T-helper 1 cell treated with Interleukin-12 subunit alpha and Interleukin-12 subunit beta and Interleukin-4 antibody, amounts not matched to agents 30 ng/mL and 1 ng/mL, for 36 hours (primary cell): Measurements from ENCODE around the gene CFAP73. TPM values are rescaled to one million over a fixed set of nuclear protein-coding genes. Genes with fewer than 3 reads are reported as not detected.
"Not testable (repeated sequence)": the region's sequence is repeated elsewhere in the genome, so short reads cannot be mapped to it uniquely, and the experiment has no call there.

ENCODE experiments used
- intact Hi-C: fragments of 100-400 bp; cut with micrococcal nuclease; formaldehyde crosslinking; loops from one replicate; pipeline ENCODE4 v1.15.1; 2024
- total RNA-seq: library from RNA; stranded (reverse); gene quantifications from 2 replicates; pipeline ENCODE4 v1.2.3, GENCODE V29; 2022

CFAP73 gene
- total RNA-seq, 1 donor from 2014 or later: 0.25 TPM

DNA sequence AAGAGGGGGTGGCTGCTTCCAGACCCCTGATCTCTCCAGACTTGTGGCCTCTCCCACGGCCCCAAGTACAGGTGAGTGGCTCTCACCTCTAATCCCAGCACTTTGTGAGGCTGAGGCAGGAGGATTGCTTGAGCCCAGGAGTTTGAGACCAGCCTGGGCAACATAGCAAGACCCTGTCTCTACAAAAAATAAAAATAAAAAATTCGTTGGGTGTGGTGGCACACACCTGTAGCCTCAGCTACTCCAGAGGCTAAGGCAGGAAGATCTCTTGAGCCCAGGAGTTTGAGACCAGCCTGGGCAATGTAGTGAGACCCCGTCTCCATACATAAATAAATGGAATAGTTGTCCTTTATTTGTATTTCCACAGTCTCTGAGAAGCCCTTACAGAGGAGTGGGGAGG, 7.8 kb upstream of the CFAP73 start:
- intact Hi-C loops: not testable (repeated sequence)

DNA sequence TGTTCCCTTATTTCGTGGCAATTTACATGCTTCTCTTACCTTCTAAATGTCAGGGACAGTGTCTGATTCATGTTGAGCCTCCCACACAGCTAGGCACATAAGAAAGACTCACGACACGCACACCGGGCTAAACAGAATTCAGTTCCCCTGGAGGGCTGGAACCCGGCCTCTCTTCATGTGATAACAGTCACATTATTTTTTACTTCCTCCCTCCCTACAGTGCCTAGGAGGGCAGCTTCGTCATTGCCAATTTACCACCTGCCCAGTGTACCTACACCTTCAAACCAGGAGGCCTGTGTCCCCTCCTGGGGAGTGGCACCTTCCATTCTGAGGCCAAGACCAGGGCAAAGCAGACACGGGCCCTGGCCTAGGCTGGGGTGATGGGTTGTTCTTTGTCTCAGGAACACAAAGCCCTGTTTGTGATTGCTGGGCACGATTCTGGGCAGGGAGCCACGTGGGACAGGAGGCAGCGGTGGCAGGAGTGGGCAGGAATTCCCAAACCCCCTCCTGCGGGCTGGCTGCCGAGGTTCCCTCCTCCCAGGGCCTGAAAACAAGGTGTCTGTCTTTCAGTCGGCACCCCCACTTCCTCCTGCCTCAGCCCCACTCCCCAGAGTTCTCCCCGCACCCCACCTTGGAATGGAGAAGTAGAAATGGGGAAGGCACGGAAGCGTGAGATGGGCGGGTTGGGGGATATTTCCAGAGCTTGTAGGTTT, 7.2 kb upstream of the CFAP73 start:
- intact Hi-C loops: no loop called here

DNA sequence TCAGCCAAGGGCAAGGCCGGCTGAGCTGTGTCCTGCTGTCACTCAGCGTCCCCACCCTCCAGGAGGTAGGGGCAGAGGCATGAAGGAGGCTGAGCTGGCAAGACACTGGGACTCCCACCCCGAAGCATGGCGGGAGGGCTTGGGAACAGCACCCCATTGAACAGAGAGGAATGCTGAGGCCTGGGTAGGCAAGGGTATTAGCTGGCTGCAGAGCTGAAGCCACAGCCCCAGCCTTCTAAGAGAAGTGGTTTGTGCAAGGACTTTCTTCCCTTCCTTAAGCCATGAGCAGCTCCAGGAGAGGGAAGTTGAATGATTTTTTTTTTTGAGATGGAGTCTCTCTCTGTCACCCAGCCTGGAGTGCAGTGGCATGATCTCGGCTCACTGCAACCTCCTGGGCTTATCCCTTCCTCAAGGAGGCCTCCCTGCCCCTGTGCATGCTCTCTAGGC, 6.6 kb upstream of the CFAP73 start:
- intact Hi-C loops: no loop called here

DNA sequence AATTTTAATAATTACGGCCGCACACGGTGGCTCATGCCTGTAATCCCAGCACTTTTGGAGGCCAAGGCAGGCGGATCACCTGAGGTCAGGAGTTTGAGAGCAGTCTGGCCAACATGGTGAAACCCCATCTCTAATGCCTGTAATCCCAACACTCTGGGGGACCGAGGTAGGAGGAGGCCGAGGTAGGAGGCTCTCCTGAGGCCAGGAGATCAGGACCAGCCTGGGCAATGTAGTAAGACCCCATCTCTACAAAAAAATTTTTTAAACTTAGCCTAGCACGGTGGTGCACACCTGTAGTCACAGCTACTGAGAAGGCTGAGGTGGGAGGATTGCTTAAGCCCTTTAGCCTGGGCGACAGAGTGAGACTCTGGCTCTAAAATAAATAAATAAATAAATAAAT, 5.6 kb upstream of the CFAP73 start:
- intact Hi-C loops: no loop called here

DNA sequence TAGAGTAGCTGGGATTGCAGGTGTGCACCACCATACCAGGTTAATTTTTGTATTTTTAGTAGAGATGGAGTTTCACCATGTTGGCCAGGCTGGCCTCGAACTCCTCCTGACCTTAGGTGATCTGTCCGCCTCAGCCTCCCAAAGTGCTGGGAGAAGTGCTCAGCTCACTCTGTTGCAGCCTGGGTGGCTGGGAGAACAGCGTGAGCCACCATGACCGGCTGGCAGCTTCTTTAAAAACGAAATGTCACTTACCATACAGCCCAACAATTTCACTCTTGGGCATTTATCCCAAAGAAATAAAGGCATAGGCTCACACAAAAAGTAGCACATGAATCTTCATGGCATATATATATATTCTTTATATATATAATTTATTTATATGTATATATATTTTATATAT, 4.7 kb upstream of the CFAP73 start:
- intact Hi-C loops: no loop called here

DNA sequence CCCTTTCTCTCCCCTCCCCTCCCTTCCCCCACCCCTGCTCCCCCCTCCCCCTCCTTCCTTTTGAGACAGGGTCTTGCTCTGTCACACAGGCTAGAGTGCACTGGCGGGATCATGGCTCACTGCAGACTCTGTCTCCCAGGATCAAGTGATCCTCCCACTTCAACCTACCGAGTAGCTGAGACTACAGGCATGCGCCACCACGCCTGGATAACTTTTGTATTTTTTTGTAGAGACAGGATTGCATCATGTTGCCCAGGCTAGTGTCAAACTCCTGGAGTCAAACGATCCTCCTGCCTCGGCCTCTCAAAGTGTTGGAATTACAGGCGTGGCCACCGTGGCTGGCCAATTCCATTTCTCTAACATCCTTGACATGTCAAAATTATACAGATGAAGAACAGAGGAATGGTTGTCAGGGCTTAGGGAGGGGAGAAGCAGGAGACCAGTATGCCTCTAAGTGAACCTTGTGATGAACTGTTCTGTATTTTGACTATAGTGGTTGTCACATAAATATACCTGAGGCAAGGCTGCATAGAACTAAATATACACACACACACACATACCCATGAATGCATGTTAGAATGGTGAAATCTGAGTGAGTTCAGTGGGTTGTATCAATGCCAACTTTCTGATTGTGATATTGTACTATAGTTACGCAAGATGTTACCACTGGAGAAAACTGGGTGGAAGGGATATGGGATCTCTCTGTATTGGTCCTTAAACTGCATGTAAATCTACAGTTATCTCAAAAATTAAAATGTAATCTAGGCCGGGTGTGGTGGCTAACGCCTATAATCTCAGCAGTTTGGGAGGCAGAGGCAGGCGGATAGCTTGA, 3.6 kb upstream of the CFAP73 start:
- intact Hi-C loops: no loop called here

DNA sequence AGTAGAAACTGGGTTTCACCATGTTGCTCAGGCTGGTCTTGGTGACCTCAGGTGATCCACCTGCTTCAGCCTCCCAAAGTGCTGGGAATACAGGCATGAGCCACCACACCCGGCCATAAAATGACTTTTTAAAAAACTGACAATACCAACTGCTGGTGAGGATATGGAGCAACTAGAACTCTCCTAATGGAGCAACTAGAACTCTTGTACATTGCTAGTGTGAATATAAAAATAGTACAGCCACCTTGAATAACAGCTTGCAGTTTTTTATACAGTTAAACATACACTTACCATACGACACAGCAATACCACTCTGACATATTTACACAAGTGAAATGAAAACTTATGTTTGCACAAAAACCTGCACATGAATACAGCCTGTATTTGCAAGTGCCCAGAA, 2.5 kb upstream of the CFAP73 start:
- intact Hi-C loops: no loop called here

DNA sequence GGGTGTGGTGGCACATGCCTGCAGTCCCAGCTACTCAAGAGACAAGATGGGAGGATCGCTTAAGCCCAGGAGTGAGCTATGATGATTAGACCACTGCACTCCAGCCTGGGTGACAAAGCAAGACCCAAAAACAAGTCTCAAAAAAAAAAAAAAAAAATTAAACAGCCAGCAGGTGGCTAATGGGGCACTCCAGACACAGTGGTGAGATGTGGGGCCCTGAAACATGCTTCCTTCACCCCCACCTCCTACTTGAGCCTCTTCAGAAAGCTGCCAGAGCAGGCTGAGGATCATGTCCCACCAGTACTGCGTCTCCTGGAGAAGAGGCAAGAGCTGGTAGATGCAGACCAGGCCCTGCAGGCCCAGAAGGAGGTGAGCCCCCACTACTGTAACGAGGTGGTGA, 2.1 kb downstream of the CFAP73 start:
- intact Hi-C loops: no loop called here

DNA sequence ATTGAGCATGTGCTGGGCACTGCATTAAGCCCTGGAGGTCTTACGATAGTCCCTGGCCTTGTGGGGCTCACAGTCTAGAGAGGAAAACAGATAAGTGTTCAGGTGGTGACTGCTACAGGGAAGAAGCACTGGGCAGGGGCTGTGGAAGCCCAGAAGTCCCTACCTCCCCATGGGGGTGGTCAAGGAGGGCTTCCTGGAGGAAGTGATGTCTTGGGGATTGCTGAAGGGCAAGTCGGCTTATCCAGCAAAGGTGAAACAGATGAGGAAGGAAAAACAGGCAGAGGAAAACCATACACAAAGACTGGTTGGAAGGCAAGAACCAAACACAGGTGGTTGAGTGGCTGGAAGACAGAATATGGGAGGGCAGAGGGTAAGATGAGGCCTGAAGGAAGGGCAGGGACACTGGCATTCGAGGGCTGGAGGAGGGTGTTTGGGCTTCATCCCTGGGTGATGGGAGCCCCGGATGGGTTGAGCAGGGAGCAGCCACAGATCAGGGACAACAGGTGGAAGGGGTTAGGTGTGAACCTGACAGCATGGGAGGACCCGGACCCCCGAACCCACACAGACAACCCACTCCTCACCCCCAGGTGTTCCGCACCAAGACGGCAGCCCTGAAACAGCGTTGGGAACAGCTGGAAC, 2.8 kb downstream of the CFAP73 start:
- intact Hi-C loops: no loop called here

DNA sequence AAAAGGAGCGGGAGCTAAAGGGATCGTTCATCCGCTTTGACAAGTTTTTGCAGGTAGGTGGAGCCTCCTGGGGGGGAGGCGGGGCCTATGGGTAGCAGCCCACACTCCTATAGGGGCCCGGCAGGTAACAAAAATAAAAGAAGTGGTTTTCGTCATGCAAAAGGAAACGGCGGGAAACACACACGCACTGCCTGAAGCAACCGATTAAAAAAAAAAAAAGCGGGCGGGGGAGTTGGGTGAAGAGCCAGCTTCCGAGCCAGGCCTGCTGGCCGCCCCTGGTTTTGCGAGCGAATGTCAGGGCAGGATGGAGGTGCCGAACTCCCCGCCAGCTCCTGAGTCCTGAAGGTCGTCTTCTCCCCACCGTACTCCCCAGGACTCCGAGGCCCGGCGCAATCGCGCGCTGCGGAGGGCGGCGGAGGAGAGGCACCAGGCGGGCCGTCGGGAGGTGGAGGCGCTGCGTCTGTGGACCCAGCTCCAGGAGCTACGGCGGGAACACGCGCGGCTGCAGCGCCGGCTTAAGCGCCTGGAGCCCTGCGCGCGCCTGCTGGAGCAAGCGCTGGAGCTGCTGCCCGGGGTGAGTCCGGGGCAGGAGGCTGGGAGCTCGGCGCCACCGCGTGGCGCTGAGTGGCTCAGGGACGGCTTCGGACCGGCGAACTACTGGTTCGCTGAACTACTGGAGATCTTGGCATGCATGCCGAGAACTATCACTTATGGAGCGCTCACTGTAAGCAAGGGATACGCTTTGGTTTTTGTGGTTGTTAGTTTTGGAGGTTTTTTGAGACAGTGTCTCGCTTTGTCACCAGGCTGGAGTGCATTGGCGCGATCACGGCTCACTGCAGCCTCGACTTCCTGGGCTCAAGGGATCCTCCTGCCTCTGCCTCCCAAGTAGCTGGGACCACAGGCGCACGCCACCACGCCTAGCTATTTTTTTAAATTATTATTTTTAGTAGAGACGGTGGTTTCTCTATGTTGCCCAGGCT, 3.6 kb downstream of the CFAP73 start:
- intact Hi-C loops: loop anchor here (1.0 kb wide), 1 partner anchor 105 kb away; no protein-coding TSS in a partner anchor

DNA sequence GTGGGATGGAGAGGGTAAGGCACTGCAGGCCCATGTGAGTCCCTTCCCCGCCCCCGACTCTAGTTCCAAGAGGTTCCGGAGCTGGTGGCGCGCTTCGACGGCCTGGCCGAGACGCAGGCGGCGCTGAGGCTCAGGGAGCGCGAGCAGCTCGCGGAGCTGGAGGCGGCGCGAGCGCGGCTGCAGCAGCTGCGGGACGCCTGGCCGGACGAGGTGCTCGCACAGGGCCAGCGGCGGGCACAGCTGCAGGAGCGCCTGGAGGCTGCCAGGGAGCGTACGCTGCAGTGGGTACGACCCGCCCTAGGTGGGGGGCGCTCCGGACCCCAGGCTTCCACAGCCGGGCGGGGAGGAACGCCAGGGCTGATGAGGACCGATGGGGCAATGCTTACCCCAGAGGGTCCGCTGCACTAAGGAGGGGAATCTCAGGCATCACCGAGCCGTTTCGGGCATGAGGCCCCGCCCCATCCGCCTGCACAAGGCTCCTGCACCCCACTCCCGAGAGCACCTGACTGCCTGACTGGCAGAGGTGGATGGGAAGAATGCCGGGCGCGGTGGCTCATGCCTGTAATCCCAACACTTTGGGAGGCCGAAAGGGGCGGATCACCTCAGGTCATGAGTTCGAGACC, 4.9 kb downstream of the CFAP73 start:
- intact Hi-C loops: no loop called here

DNA sequence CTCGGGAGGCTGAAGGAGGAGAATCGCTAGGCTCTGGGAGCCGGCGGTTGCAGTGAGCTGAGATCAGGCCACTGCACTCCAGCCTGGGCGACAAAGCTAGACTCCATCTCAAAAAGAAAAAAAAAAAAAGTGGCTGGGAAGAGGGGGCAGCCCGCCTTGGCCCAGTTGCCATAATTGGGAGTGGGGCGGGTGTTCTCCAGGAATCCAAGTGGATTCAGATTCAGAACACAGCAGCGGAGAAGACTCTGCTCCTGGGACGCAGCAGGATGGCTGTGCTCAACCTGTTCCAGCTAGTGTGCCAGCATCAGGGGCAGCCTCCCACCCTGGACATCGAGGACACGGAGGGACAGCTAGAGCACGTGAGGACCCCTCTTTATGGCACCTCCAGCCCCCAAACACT, 5.5 kb downstream of the CFAP73 start:
- intact Hi-C loops: no loop called here

DNA sequence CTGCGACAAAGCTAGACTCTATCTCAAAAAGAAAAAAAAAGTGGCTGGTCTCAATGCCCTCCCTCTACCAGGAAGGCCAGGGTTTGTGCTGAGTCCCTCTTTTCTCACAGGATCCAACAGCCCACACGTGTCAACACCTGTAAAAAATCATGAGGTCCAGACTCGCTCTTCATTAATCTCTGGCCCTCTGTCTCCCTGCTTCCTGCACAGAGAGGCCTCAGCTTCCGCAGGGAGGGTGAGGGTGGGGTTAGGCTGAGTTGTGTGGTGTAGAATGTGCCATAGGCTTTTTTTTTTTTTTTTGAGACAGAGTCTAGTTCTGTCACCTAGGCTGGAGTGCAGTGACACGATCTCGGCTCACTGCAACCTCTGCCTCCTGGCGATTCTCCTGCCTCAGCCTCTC, 6.1 kb downstream of the CFAP73 start:
- intact Hi-C loops: no loop called here

DNA sequence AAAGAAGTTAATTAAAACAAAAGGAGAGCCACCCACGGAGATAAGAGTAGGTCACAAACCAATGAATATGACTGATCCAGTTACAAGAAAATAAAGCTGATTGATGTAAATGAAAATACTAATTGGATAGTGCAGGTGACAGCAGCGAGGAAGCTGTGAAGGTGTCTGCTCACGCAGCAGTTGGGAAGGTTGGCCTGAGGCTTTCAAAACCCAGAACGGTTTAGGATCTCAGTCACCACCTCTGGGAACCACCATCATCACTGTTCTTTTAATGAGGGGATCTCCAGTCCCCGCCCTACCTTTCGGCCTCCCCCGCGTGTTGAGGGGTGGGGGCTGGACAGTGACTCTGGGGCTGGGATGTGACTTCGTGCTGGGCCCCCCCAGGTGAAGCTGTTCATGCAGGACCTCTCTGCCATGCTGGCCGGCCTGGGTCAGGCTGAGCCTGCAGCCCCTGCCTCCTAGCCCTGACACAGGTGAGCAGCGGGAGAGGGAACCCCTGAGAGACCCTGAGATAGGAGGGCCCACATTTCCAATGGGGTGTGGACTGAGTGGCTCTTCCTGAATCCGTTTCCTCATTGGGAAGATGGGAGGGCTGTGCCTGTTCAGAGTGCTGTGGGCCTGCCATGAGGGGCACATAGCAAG, 7.8 kb downstream of the CFAP73 start:
- intact Hi-C loops: no loop called here

DNA sequence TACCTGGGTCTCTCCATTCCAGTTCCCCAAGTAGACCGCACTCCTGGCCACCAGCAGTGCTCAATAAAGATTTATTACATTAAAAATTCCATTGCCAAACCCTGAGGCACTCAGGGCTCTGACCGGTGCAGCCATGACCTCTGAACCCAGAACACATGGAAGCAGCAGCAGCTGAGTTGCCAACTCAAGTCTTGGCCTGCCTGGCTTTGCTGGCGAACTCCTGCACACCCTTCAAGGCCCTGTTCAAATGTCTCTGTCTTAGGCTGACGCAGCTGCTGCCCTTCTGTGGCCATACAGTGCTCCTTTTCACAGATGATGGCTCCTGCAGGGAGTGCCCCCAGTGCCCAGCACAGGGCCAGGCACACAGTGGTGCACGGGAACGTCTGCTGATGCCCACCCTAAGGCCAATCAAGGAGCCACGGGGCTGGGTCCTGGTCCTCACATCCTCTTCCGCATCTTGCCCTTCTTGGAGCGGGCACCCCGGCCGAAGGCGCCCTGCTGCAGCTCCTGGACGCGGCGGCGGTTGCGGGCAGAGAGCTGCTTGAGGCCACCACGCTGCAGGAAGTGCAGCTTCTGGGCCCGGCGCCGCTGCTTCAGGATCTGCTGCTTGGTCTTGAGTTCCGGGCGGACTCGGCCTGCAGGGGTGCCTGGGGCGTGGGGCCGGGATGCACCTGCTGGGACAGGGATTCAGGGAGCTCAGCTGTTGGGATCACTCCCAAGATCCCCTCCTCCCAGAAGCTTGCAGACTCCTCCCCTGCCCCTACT, 9.1 kb downstream of the CFAP73 start:
- intact Hi-C loops: no loop called here

DNA sequence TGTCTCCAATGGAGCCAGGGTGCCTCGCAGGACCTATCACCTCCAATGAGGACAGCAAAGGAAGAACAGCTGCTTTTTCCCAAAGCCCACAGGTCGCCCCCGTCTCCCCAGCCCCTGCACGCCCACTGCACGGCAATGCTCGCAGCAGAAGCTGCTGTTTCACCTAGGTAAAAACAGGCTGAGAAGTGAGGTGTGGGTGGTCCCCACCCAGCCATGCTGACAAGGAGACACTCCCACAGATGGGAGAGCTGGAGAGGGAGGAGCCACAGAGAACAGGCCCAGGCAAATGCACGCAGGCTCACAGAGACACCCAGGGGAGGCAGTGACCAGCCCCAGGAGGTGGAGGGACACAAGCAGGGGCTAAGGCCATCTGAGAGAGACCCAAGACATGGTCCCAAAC, 10.4 kb downstream of the CFAP73 start:
- intact Hi-C loops: no loop called here

DNA sequence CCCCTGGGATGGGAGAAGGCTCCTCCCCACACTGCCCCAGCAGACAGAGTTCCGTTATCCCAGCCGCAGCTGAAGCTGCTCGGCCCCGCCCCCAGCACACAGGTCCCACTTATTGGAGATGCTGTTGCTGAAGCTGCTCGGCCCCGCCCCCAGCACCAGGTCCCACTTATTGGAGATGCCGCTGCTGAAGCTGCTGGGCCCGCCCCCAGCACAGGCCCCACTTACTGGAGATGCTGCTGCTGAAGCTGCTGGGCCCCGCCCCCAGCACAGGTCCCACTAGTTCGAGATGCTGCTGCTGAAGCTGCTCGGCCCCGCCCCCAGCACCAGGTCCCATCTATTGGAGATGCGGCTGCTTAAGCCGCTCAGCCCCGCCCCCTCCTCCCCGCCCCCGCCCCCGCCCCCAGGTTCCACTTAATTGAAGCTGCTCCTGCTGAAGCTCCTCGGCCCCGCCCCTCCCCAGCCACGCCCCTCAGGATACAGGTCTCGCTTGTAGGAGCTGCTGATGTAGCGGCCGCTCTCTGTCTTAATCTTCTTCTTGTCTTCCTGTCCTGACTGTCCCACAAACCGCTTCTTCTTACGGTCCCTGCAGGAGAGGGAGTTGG, 12.0 kb downstream of the CFAP73 start:
- intact Hi-C loops: no loop called here

DNA sequence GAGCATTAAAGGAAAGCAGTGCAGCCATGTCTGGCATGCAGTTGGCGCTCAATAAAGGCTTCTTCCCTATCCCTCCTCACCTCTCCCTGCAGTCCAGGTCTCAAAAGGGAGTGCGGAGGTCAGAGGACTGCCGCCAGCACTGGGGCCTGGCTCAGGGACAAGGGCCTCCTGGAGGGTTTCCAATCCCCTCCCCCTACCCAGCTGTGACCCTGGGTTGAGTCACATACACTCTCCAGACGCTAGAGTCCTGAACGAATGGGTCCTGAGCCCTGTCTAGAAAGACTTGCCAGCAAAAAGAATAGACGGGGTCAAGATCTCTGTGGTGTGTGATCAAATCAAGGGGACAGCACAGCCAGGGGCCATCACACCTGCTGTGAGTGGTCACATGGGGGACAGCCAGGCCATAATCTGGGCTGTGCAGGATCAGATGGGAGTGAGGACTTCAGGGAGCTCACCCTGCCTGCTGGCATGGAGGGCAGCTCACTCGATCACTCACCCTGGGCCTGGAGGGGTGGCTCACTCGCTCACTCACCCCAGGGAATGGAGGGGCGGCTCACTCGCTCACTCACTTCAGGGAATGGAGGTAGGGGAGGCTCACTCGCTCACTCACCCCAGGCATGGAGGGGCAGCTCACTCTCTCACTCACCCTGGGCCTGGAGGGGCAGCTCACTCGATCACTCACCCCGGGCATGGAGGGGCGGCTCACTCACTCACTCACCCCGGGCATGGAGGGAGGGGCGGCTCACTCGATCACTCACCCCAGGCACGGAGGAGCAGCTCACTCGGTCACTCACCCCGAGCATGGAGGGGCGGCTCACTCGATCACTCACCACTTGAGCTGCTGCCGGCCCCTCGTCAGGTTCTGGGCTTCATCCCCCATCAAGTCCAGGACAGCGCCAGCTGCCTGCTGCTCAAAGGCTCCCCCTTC, 12.8 kb downstream of the CFAP73 start:
- intact Hi-C loops: no loop called here
